ENCODE measurements around the gene DDO.

DNA sequence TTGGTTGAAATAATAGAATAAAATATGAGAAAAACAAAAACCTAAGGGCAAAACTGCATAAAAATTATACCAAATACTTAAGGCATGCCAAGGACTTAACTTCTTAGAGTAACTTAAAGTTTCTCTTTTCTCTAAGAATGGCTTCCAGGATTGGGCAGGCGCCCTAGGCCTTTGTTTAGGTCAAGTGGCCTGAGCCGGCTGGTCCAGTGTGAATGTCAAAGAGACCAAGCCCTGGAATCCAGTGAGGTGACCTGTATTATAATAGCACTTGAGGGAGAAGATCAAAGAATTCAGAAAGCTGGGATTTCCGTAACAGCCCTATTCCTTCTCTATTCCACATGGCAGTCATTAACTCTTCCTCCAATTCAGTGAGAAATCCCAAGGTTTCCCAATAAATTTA, 63.8 kb downstream of the DDO start:
- TF ChIP-seq CTCF (conservative IDR thresholded peaks at IDR 0.05; ENCODE audit: low read length): no peak
- TF ChIP-seq EZH2phosphoT487 (IDR thresholded peaks at IDR 0.05; ENCODE audit: borderline replicate concordance, low read depth, low read length): no peak
